ENCODE measurements around the gene HAND1.

HAND1 gene

GRCh38 chr5:154506716-154507080, 28.7 kb upstream of the HAND1 start:
- Histone ChIP-seq H3K4me3 (ENCODE audit: low read length in 2 of 2) (no peak overlapping the region), H3K18ac (ENCODE audit: low read length) (no peak overlapping the region), H3K9me3 (replicated peaks in 1 of 2; ENCODE audit: control insufficient read depth in 2 of 2, insufficient read depth in 1 of 2, low read depth in 1 of 2, low read length in 2 of 2) (no peaks in the 10 kb centered on the region), H2BK120ac (ENCODE audit: low read depth, low read length) (no peak overlapping the region), H3K27ac (replicated peaks; ENCODE audit: low read length) (no peak overlapping the region), H3K4ac (ENCODE audit: low read length) (no peak overlapping the region), H4K8ac (ENCODE audit: low read depth, low read length) (no peak overlapping the region), H2BK5ac (ENCODE audit: low read length) (no peak overlapping the region), H3K23ac (ENCODE audit: low read depth, low read length, poor library complexity) (no peak overlapping the region), H3K27me3 (ENCODE audit: control insufficient read depth in 3 of 3, insufficient read depth in 3 of 3, low read depth in 1 of 3, low read length in 3 of 3) (peaks cover 0 to 64% (median 0%) of the 10 kb centered on the region in 3 experiments), H3K9ac (ENCODE audit: low read depth, low read length, poor library complexity) (no peak overlapping the region), H4K91ac (ENCODE audit: low read depth, low read length, poor library complexity) (no peak overlapping the region), H3K79me1 (ENCODE audit: low read depth, low read length) (no peaks in the 10 kb centered on the region), H2AK5ac (ENCODE audit: low read depth, low read length) (no peak overlapping the region), H3K4me2 (ENCODE audit: insufficient read depth, low read length, poor library complexity, severe bottlenecking) (no peak overlapping the region), H3K14ac (ENCODE audit: low read length) (no peak overlapping the region), H2AFZ (ENCODE audit: low read length) (no peak overlapping the region), H3K36me3 (replicated peaks in 1 of 2; ENCODE audit: control insufficient read depth in 2 of 2, insufficient read depth in 2 of 2, low read length in 2 of 2) (no peaks in the 10 kb centered on the region), H3K4me1 (ENCODE audit: control insufficient read depth in 2 of 2, insufficient read depth in 1 of 2, low read depth in 1 of 2, low read length in 2 of 2) (peaks cover 0 to 3% of the 10 kb centered on the region in 2 donors), H2BK12ac (ENCODE audit: low read length) (no peak overlapping the region), H2BK15ac (ENCODE audit: low read length) (no peak overlapping the region)
- no CpG with 5 or more reads among the region's 11 CpGs for WGBS, 2 donors (ENCODE audit: extremely low coverage in 2 of 2, insufficient read length in 2 of 2, insufficient replicate concordance in 1 of 2)
- DNase-seq (ENCODE audit: low spot score), result no peak

- Histone ChIP-seq H3K4ac (ENCODE audit: low read length) (no peak overlapping the region), H3K14ac (ENCODE audit: low read length) (no peak overlapping the region), H3K23ac (ENCODE audit: low read depth, low read length, poor library complexity) (no peak overlapping the region), H3K9me3 (replicated peaks in 1 of 2; ENCODE audit: control insufficient read depth in 2 of 2, insufficient read depth in 1 of 2, low read depth in 1 of 2, low read length in 2 of 2) (no peaks in the 10 kb centered on the region), H3K9ac (ENCODE audit: low read depth, low read length, poor library complexity) (no peak overlapping the region), H3K4me3 (ENCODE audit: low read length in 2 of 2) (no peak overlapping the region), H4K91ac (ENCODE audit: low read depth, low read length, poor library complexity) (no peak overlapping the region), H3K27me3 (ENCODE audit: control insufficient read depth in 3 of 3, insufficient read depth in 3 of 3, low read depth in 1 of 3, low read length in 3 of 3) (peaks cover 0 to 64% (median 0%) of the 10 kb centered on the region in 3 experiments), H3K36me3 (replicated peaks in 1 of 2; ENCODE audit: control insufficient read depth in 2 of 2, insufficient read depth in 2 of 2, low read length in 2 of 2) (no peaks in the 10 kb centered on the region), H3K4me2 (ENCODE audit: insufficient read depth, low read length, poor library complexity, severe bottlenecking) (no peak overlapping the region), H2BK120ac (ENCODE audit: low read depth, low read length) (no peak overlapping the region), H2AK5ac (ENCODE audit: low read depth, low read length) (no peak overlapping the region), H2AFZ (ENCODE audit: low read length) (no peak overlapping the region), H3K18ac (ENCODE audit: low read length) (no peak overlapping the region), H3K4me1 (ENCODE audit: control insufficient read depth in 2 of 2, insufficient read depth in 1 of 2, low read depth in 1 of 2, low read length in 2 of 2) (peaks cover 0 to 3% of the 10 kb centered on the region in 2 donors), H3K79me1 (ENCODE audit: low read depth, low read length) (no peaks in the 10 kb centered on the region), H2BK12ac (ENCODE audit: low read length) (no peak overlapping the region), H3K27ac (replicated peaks; ENCODE audit: low read length) (no peak overlapping the region), H4K8ac (ENCODE audit: low read depth, low read length) (no peak overlapping the region), H2BK15ac (ENCODE audit: low read length) (no peak overlapping the region), H2BK5ac (ENCODE audit: low read length) (no peak overlapping the region)
- no peak for DNase-seq (ENCODE audit: low spot score)
- WGBS, 2 donors (ENCODE audit: extremely low coverage in 2 of 2, insufficient read length in 2 of 2, insufficient replicate concordance in 1 of 2), result no CpG with 5 or more reads among the region's 8 CpGs
These were observed 28.2 kb upstream of the HAND1 start for GRCh38 chr5:154506049-154506715.

GRCh38 chr5:154505567-154505966, 27.5 kb upstream of the HAND1 start:
- Histone ChIP-seq H3K4me2 (ENCODE audit: insufficient read depth, low read length, poor library complexity, severe bottlenecking) (no peak overlapping the region), H3K4me3 (ENCODE audit: low read length in 2 of 2) (no peak overlapping the region), H4K91ac (ENCODE audit: low read depth, low read length, poor library complexity) (no peak overlapping the region), H3K4ac (ENCODE audit: low read length) (no peak overlapping the region), H3K9ac (ENCODE audit: low read depth, low read length, poor library complexity) (no peak overlapping the region), H3K27me3 (ENCODE audit: control insufficient read depth in 3 of 3, insufficient read depth in 3 of 3, low read depth in 1 of 3, low read length in 3 of 3) (peaks cover 0 to 64% (median 0%) of the 10 kb centered on the region in 3 experiments), H2BK12ac (ENCODE audit: low read length) (no peak overlapping the region), H3K14ac (ENCODE audit: low read length) (no peak overlapping the region), H3K23ac (ENCODE audit: low read depth, low read length, poor library complexity) (no peak overlapping the region), H3K27ac (replicated peaks; ENCODE audit: low read length) (no peak overlapping the region), H3K36me3 (replicated peaks in 1 of 2; ENCODE audit: control insufficient read depth in 2 of 2, insufficient read depth in 2 of 2, low read length in 2 of 2) (no peaks in the 10 kb centered on the region), H2BK5ac (ENCODE audit: low read length) (no peak overlapping the region), H2BK120ac (ENCODE audit: low read depth, low read length) (no peak overlapping the region), H2AK5ac (ENCODE audit: low read depth, low read length) (no peak overlapping the region), H2AFZ (ENCODE audit: low read length) (no peak overlapping the region), H2BK15ac (ENCODE audit: low read length) (no peak overlapping the region), H3K9me3 (replicated peaks in 1 of 2; ENCODE audit: control insufficient read depth in 2 of 2, insufficient read depth in 1 of 2, low read depth in 1 of 2, low read length in 2 of 2) (no peaks in the 10 kb centered on the region), H3K4me1 (ENCODE audit: control insufficient read depth in 2 of 2, insufficient read depth in 1 of 2, low read depth in 1 of 2, low read length in 2 of 2) (peaks cover 0 to 3% of the 10 kb centered on the region in 2 donors), H4K8ac (ENCODE audit: low read depth, low read length) (no peak overlapping the region), H3K79me1 (ENCODE audit: low read depth, low read length) (no peaks in the 10 kb centered on the region), H3K18ac (ENCODE audit: low read length) (no peak overlapping the region)
- WGBS, 2 donors (ENCODE audit: extremely low coverage in 2 of 2, insufficient read length in 2 of 2, insufficient replicate concordance in 1 of 2), result no CpG with 5 or more reads among the region's 10 CpGs
- no peak for DNase-seq (ENCODE audit: low spot score)

GRCh38 chr5:154503698-154504039, 25.6 kb upstream of the HAND1 start:
- Histone ChIP-seq H3K36me3 (replicated peaks in 1 of 2; ENCODE audit: control insufficient read depth in 2 of 2, insufficient read depth in 2 of 2, low read length in 2 of 2) (no peaks in the 10 kb centered on the region), H4K8ac (ENCODE audit: low read depth, low read length) (no peak overlapping the region), H3K27ac (replicated peaks; ENCODE audit: low read length) (no peak overlapping the region), H3K79me1 (ENCODE audit: low read depth, low read length) (no peaks in the 10 kb centered on the region), H4K91ac (ENCODE audit: low read depth, low read length, poor library complexity) (no peak overlapping the region), H3K4ac (ENCODE audit: low read length) (no peak overlapping the region), H2BK5ac (ENCODE audit: low read length) (no peak overlapping the region), H3K9me3 (replicated peaks in 1 of 2; ENCODE audit: control insufficient read depth in 2 of 2, insufficient read depth in 1 of 2, low read depth in 1 of 2, low read length in 2 of 2) (no peaks in the 10 kb centered on the region), H3K4me1 (ENCODE audit: control insufficient read depth in 2 of 2, insufficient read depth in 1 of 2, low read depth in 1 of 2, low read length in 2 of 2) (peaks cover 0 to 3% of the 10 kb centered on the region in 2 donors), H3K27me3 (ENCODE audit: control insufficient read depth in 3 of 3, insufficient read depth in 3 of 3, low read depth in 1 of 3, low read length in 3 of 3) (peaks cover 0 to 69% (median 0%) of the 10 kb centered on the region in 3 experiments), H2BK12ac (ENCODE audit: low read length) (no peak overlapping the region), H3K9ac (ENCODE audit: low read depth, low read length, poor library complexity) (no peak overlapping the region), H2AK5ac (ENCODE audit: low read depth, low read length) (no peak overlapping the region), H2BK15ac (ENCODE audit: low read length) (no peak overlapping the region), H3K23ac (ENCODE audit: low read depth, low read length, poor library complexity) (no peak overlapping the region), H3K4me3 (ENCODE audit: low read length in 2 of 2) (no peak overlapping the region), H3K14ac (ENCODE audit: low read length) (no peak overlapping the region), H3K4me2 (ENCODE audit: insufficient read depth, low read length, poor library complexity, severe bottlenecking) (no peak overlapping the region), H2BK120ac (ENCODE audit: low read depth, low read length) (no peak overlapping the region), H2AFZ (ENCODE audit: low read length) (no peak overlapping the region), H3K18ac (ENCODE audit: low read length) (no peak overlapping the region)
- no CpG with 5 or more reads among the region's 2 CpGs for WGBS, 2 donors (ENCODE audit: extremely low coverage in 2 of 2, insufficient read length in 2 of 2, insufficient replicate concordance in 1 of 2)
- no peak for DNase-seq (ENCODE audit: low spot score)

All from neuronal stem cell (in vitro differentiated cells).